GM15510 (cell line): ENCODE data around the gene BRSK2.

ENCODE experiments used
- POLR2A ChIP-seq: IDR thresholded peaks from 3 replicates; pipeline ENCODE4 v1.6.1; 2011; ENCODE audit warnings: borderline replicate concordance; ENCODE audit not compliant: insufficient read length; ENCODE audit errors: extremely low read depth

The BRSK2 gene

GRCh38 chr11:1422981-1423380 lies 33.2 kb downstream of the BRSK2 start:
- TF ChIP-seq POLR2A: no peak

GRCh38 chr11:1425006-1425405 lies 35.3 kb downstream of the BRSK2 start:
- no peak for TF ChIP-seq POLR2A

- no peak for TF ChIP-seq POLR2A
These were observed 35.7 kb downstream of the BRSK2 start for GRCh38 chr11:1425439-1425838.

GRCh38 chr11:1428762-1429316 lies 39.1 kb downstream of the BRSK2 start:
- no peak for TF ChIP-seq POLR2A

- TF ChIP-seq POLR2A: no peak
These were observed 43.8 kb downstream of the BRSK2 start for GRCh38 chr11:1433568-1433967.

- no peak for TF ChIP-seq POLR2A
These were observed 44.4 kb downstream of the BRSK2 start for GRCh38 chr11:1433977-1434640.

- TF ChIP-seq POLR2A: no peak
These were observed 46.2 kb downstream of the BRSK2 start for GRCh38 chr11:1435820-1436467.

- no peak for TF ChIP-seq POLR2A
These were observed 46.8 kb downstream of the BRSK2 start for GRCh38 chr11:1436468-1437039.

GRCh38 chr11:1437500-1437899 lies 47.8 kb downstream of the BRSK2 start:
- no peak for TF ChIP-seq POLR2A

GRCh38 chr11:1438261-1438966 lies 48.7 kb downstream of the BRSK2 start:
- no peak for TF ChIP-seq POLR2A

- no peak for TF ChIP-seq POLR2A
These were observed 49.2 kb downstream of the BRSK2 start for GRCh38 chr11:1438967-1439330.

GRCh38 chr11:1439341-1439740 lies 49.6 kb downstream of the BRSK2 start:
- TF ChIP-seq POLR2A: no peak

GRCh38 chr11:1440066-1440465 lies 50.3 kb downstream of the BRSK2 start:
- TF ChIP-seq POLR2A: no peak

GRCh38 chr11:1440496-1440895 lies 50.8 kb downstream of the BRSK2 start:
- TF ChIP-seq POLR2A: no peak

GRCh38 chr11:1442163-1442562 lies 52.4 kb downstream of the BRSK2 start:
- TF ChIP-seq POLR2A: no peak
